ENCODE measurements around the gene CPPED1.

DNA sequence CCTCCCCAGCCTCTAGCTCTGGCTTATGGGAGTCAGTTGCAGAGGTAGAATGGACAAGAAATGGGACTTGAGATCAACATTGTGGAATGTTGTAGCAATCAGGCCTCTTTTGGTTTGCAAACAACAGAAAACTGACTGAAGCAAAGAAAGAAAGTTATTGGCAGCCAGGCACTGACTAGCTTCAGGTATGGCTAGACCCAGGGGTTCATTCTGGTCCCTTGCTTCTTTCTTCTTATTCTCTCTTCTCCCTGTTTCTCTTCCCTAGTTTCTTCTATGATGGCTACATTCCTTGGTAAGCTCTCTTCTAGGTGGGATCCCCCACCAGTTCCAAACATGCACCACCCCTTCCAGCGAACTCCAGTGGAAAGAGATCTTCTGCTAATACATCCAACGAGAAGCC lies 154.3 kb downstream of the CPPED1 start:
- TF ChIP-seq, protein P1, sequence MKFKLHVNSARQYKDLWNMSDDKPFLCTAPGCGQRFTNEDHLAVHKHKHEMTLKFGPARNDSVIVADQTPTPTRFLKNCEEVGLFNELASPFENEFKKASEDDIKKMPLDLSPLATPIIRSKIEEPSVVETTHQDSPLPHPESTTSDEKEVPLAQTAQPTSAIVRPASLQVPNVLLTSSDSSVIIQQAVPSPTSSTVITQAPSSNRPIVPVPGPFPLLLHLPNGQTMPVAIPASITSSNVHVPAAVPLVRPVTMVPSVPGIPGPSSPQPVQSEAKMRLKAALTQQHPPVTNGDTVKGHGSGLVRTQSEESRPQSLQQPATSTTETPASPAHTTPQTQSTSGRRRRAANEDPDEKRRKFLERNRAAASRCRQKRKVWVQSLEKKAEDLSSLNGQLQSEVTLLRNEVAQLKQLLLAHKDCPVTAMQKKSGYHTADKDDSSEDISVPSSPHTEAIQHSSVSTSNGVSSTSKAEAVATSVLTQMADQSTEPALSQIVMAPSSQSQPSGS (IDR thresholded peaks at IDR 0.05; ENCODE audit: low read length) = no peak
- TF ChIP-seq CTCF (IDR thresholded peaks at IDR 0.05 in 2 of 3, conservative IDR thresholded peaks at IDR 0.05 in 1 of 3; ENCODE audit: control insufficient read depth in 2 of 3, extremely low read depth in 1 of 3, insufficient read depth in 1 of 3, low read depth in 3 of 3, low read length in 3 of 3) (no peak), EZH2 (IDR thresholded peaks at IDR 0.05; ENCODE audit: borderline replicate concordance, control insufficient read depth, low read depth, low read length) (no peak), CHD2 (IDR thresholded peaks at IDR 0.05; ENCODE audit: borderline replicate concordance, low read depth, low read length) (no peak)
- TF ChIP-seq, protein P2, sequence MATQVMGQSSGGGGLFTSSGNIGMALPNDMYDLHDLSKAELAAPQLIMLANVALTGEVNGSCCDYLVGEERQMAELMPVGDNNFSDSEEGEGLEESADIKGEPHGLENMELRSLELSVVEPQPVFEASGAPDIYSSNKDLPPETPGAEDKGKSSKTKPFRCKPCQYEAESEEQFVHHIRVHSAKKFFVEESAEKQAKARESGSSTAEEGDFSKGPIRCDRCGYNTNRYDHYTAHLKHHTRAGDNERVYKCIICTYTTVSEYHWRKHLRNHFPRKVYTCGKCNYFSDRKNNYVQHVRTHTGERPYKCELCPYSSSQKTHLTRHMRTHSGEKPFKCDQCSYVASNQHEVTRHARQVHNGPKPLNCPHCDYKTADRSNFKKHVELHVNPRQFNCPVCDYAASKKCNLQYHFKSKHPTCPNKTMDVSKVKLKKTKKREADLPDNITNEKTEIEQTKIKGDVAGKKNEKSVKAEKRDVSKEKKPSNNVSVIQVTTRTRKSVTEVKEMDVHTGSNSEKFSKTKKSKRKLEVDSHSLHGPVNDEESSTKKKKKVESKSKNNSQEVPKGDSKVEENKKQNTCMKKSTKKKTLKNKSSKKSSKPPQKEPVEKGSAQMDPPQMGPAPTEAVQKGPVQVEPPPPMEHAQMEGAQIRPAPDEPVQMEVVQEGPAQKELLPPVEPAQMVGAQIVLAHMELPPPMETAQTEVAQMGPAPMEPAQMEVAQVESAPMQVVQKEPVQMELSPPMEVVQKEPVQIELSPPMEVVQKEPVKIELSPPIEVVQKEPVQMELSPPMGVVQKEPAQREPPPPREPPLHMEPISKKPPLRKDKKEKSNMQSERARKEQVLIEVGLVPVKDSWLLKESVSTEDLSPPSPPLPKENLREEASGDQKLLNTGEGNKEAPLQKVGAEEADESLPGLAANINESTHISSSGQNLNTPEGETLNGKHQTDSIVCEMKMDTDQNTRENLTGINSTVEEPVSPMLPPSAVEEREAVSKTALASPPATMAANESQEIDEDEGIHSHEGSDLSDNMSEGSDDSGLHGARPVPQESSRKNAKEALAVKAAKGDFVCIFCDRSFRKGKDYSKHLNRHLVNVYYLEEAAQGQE (IDR thresholded peaks at IDR 0.05; ENCODE audit: low read depth, low read length) = no peak
